Measurements from ENCODE around the gene TRABD2B.

The TRABD2B gene

GRCh38 chr1:47859092-47859743 is 138.0 kb downstream of the TRABD2B start:
- Histone ChIP-seq H3K9ac (ENCODE audit: low read depth, low read length) (no peak overlapping the region), H3K4me1 (ENCODE audit: insufficient read depth, low read length) (no peaks in the 10 kb centered on the region), H3K36me3 (ENCODE audit: insufficient read depth, low read length) (no peaks in the 10 kb centered on the region), H3K9me3 (ENCODE audit: control insufficient read depth, insufficient read depth, low read length) (no peaks in the 10 kb centered on the region)

GRCh38 chr1:47856996-47857395 is 140.2 kb downstream of the TRABD2B start:
- H3K9ac ChIP-seq (ENCODE audit: low read depth, low read length), result no peak overlapping the region
- H3K4me1 ChIP-seq (ENCODE audit: insufficient read depth, low read length), result no peaks in the 10 kb centered on the region
- no peaks in the 10 kb centered on the region for H3K9me3 ChIP-seq (ENCODE audit: control insufficient read depth, insufficient read depth, low read length)
- H3K36me3 ChIP-seq (ENCODE audit: insufficient read depth, low read length), result no peaks in the 10 kb centered on the region

- Histone ChIP-seq H3K36me3 (ENCODE audit: insufficient read depth, low read length) (no peaks in the 10 kb centered on the region), H3K4me1 (ENCODE audit: insufficient read depth, low read length) (no peaks in the 10 kb centered on the region), H3K9ac (ENCODE audit: low read depth, low read length) (no peak overlapping the region), H3K9me3 (ENCODE audit: control insufficient read depth, insufficient read depth, low read length) (no peaks in the 10 kb centered on the region)
Measured at GRCh38 chr1:47855230-47855629, 142.0 kb downstream of the TRABD2B start.

GRCh38 chr1:47854552-47855144 is 142.5 kb downstream of the TRABD2B start:
- H3K9me3 ChIP-seq (ENCODE audit: control insufficient read depth, insufficient read depth, low read length), result no peaks in the 10 kb centered on the region

GRCh38 chr1:47853852-47854251 is 143.3 kb downstream of the TRABD2B start:
- H3K4me1 ChIP-seq (ENCODE audit: insufficient read depth, low read length), result no peaks in the 10 kb centered on the region
- H3K9ac ChIP-seq (ENCODE audit: low read depth, low read length), result no peak overlapping the region
- no peaks in the 10 kb centered on the region for H3K36me3 ChIP-seq (ENCODE audit: insufficient read depth, low read length)
- H3K9me3 ChIP-seq (ENCODE audit: control insufficient read depth, insufficient read depth, low read length), result no peaks in the 10 kb centered on the region

More at GRCh38 chr1:47854552-47855144, 142.5 kb downstream of the TRABD2B start:
- H3K36me3 ChIP-seq (ENCODE audit: insufficient read depth, low read length), result no peaks in the 10 kb centered on the region
- H3K4me1 ChIP-seq (ENCODE audit: insufficient read depth, low read length), result no peaks in the 10 kb centered on the region
- no peak overlapping the region for H3K9ac ChIP-seq (ENCODE audit: low read depth, low read length)

- Histone ChIP-seq H3K9ac (ENCODE audit: low read depth, low read length) (no peak overlapping the region), H3K9me3 (ENCODE audit: control insufficient read depth, insufficient read depth, low read length) (no peaks in the 10 kb centered on the region), H3K4me1 (ENCODE audit: insufficient read depth, low read length) (no peaks in the 10 kb centered on the region), H3K36me3 (ENCODE audit: insufficient read depth, low read length) (no peaks in the 10 kb centered on the region)
Measured at GRCh38 chr1:47853059-47853458, 144.1 kb downstream of the TRABD2B start.

- Histone ChIP-seq H3K9me3 (ENCODE audit: control insufficient read depth, insufficient read depth, low read length) (no peaks in the 10 kb centered on the region), H3K4me1 (ENCODE audit: insufficient read depth, low read length) (no peaks in the 10 kb centered on the region), H3K9ac (ENCODE audit: low read depth, low read length) (no peak overlapping the region), H3K36me3 (ENCODE audit: insufficient read depth, low read length) (no peaks in the 10 kb centered on the region)
Measured at GRCh38 chr1:47852006-47852718, 145.0 kb downstream of the TRABD2B start.

- Histone ChIP-seq H3K4me1 (ENCODE audit: insufficient read depth, low read length) (no peaks in the 10 kb centered on the region), H3K36me3 (ENCODE audit: insufficient read depth, low read length) (no peaks in the 10 kb centered on the region), H3K9ac (ENCODE audit: low read depth, low read length) (no peak overlapping the region), H3K9me3 (ENCODE audit: control insufficient read depth, insufficient read depth, low read length) (no peaks in the 10 kb centered on the region)
Measured at GRCh38 chr1:47850451-47850850, 146.7 kb downstream of the TRABD2B start.

- Histone ChIP-seq H3K4me1 (ENCODE audit: insufficient read depth, low read length) (no peaks in the 10 kb centered on the region), H3K36me3 (ENCODE audit: insufficient read depth, low read length) (no peaks in the 10 kb centered on the region), H3K9me3 (ENCODE audit: control insufficient read depth, insufficient read depth, low read length) (no peaks in the 10 kb centered on the region), H3K9ac (ENCODE audit: low read depth, low read length) (no peak overlapping the region)
Measured at GRCh38 chr1:47849591-47850261, 147.5 kb downstream of the TRABD2B start.

- H3K9ac ChIP-seq (ENCODE audit: low read depth, low read length), result no peak overlapping the region
- no peaks in the 10 kb centered on the region for H3K9me3 ChIP-seq (ENCODE audit: control insufficient read depth, insufficient read depth, low read length)
- H3K4me1 ChIP-seq (ENCODE audit: insufficient read depth, low read length), result no peaks in the 10 kb centered on the region
- H3K36me3 ChIP-seq (ENCODE audit: insufficient read depth, low read length), result no peaks in the 10 kb centered on the region
Measured at GRCh38 chr1:47849005-47849521, 148.1 kb downstream of the TRABD2B start.

GRCh38 chr1:47847763-47848162 is 149.4 kb downstream of the TRABD2B start:
- Histone ChIP-seq H3K9ac (ENCODE audit: low read depth, low read length) (no peak overlapping the region), H3K9me3 (ENCODE audit: control insufficient read depth, insufficient read depth, low read length) (no peaks in the 10 kb centered on the region), H3K4me1 (ENCODE audit: insufficient read depth, low read length) (peaks cover 8% of the 10 kb centered on the region), H3K36me3 (ENCODE audit: insufficient read depth, low read length) (no peaks in the 10 kb centered on the region)

GRCh38 chr1:47844558-47844955 is 152.6 kb downstream of the TRABD2B start:
- Histone ChIP-seq H3K9ac (ENCODE audit: low read depth, low read length) (no peak overlapping the region), H3K9me3 (ENCODE audit: control insufficient read depth, insufficient read depth, low read length) (no peaks in the 10 kb centered on the region), H3K36me3 (ENCODE audit: insufficient read depth, low read length) (no peaks in the 10 kb centered on the region), H3K4me1 (ENCODE audit: insufficient read depth, low read length) (peaks cover 18% of the 10 kb centered on the region)

GRCh38 chr1:47843781-47844557 is 153.2 kb downstream of the TRABD2B start:
- peaks cover 18% of the 10 kb centered on the region for H3K4me1 ChIP-seq (ENCODE audit: insufficient read depth, low read length)
- no peaks in the 10 kb centered on the region for H3K9me3 ChIP-seq (ENCODE audit: control insufficient read depth, insufficient read depth, low read length)
- H3K36me3 ChIP-seq (ENCODE audit: insufficient read depth, low read length), result no peaks in the 10 kb centered on the region
- H3K9ac ChIP-seq (ENCODE audit: low read depth, low read length), result no peak overlapping the region

- Histone ChIP-seq H3K9me3 (ENCODE audit: control insufficient read depth, insufficient read depth, low read length) (no peaks in the 10 kb centered on the region), H3K36me3 (ENCODE audit: insufficient read depth, low read length) (no peaks in the 10 kb centered on the region), H3K9ac (ENCODE audit: low read depth, low read length) (no peak overlapping the region), H3K4me1 (ENCODE audit: insufficient read depth, low read length) (peaks cover 18% of the 10 kb centered on the region)
Measured at GRCh38 chr1:47843059-47843458, 154.1 kb downstream of the TRABD2B start.
